Measurements from ENCODE around the gene H1-8. TPM values are rescaled to one million over a fixed set of nuclear protein-coding genes. Genes with fewer than 3 reads are reported as not detected.

Gene H1-8
- total RNA-seq, 6 donors from 2014 or later: not detected

DNA sequence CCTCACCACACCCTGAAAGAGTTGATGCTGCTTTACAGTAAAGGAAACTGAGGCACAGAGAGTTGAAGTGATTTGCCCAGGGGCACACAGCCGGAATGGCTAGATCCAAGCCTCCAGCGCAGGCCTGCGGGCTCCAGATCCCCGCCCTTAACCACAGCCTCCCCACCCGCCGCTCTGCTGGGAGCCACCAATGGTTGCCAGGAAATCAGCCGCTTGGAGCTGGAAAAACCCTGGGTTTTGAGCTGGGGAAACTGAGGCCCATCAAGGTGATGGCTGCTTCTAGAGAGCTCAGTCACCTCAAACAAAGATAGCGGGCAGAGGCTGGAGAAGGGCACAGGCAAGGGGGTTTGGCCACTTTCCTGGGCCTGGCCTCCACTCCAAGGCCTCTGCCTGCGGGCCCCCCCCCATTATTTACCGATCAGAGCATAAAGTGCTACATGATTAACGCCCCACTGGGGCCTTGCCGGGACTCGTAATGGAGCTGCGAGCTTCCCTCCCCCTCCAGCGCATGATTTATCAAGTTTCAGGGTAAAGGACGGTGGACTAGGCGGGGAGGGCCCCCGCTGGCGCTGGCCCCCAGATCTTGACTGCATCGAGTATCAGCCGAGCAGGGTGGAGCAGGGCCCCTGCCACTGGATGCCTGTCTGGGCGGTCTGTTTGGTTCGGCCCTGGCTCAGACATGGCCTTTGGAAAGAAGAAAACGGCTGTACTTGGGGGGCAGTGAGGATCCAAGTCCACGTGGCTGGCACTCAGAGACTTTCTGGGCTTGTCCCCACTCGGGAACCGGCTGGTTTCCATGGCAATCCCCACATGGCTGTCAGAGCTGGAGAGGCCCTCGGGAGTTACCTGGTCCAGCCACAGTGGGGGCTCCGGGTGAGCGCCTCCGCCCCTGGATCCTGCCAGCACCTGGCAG is 54.4 kb downstream of the H1-8 start:
- Histone ChIP-seq H3K27me3 (no peaks in the 10 kb centered on the region), H3K9me3 (no peaks in the 10 kb centered on the region), H3K27ac (peak overlapping the region; percentile 92 to 95 (median 94)), H3K4me1 (peaks cover 99 to 100% (median 100%) of the 10 kb centered on the region in 4 donors), H3K36me3 (no peaks in the 10 kb centered on the region), H3K4me3 (peak overlapping the region in 2 of 4 donors; percentile 25 to 26)
- WGBS, 2 donors: 25 to 34% methylated on average over 7 to 25 of the region's 31 CpGs
- TF ChIP-seq, protein P1, sequence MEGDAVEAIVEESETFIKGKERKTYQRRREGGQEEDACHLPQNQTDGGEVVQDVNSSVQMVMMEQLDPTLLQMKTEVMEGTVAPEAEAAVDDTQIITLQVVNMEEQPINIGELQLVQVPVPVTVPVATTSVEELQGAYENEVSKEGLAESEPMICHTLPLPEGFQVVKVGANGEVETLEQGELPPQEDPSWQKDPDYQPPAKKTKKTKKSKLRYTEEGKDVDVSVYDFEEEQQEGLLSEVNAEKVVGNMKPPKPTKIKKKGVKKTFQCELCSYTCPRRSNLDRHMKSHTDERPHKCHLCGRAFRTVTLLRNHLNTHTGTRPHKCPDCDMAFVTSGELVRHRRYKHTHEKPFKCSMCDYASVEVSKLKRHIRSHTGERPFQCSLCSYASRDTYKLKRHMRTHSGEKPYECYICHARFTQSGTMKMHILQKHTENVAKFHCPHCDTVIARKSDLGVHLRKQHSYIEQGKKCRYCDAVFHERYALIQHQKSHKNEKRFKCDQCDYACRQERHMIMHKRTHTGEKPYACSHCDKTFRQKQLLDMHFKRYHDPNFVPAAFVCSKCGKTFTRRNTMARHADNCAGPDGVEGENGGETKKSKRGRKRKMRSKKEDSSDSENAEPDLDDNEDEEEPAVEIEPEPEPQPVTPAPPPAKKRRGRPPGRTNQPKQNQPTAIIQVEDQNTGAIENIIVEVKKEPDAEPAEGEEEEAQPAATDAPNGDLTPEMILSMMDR (IDR thresholded peaks at IDR 0.05): no peak
- peak in 1 of 2 donors; percentile 5 for TF ChIP-seq POLR2AphosphoS5 (IDR thresholded peaks at IDR 0.05)
- ATAC-seq (ENCODE audit: low FRiP score in 2 of 2) (peak in 1 of 2 donors; percentile 52), DNase-seq (peak in 1 of 2 donors; percentile 80)

DNA sequence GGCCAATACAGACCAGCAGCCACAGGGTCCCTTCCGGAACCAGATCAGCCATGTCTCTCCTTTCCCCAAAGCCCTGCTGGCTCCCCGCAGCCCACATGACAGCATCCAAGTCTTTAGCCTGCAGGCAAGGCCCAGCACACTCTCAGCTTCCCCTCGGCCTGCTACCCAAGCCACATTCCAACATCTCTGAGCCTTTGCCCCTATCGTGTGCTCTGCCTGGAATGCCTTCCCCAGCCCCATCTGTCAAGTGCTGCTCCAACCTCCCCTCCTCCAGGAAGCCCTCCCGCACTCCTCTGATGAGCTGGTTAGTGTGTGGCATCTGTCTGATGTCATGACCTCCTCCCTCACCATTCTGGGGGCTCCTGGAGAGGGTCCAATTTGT is 55.0 kb downstream of the H1-8 start:
- H3K4me1 ChIP-seq: peaks cover 100% of the 10 kb centered on the region in 4 donors
- TF ChIP-seq, protein P1 (IDR thresholded peaks at IDR 0.05): no peak
- TF ChIP-seq EP300 (IDR thresholded peaks at IDR 0.05): no peak
- TF ChIP-seq POLR2A (IDR thresholded peaks at IDR 0.05): no peak
- TF ChIP-seq POLR2AphosphoS5 (IDR thresholded peaks at IDR 0.05): no peak

DNA sequence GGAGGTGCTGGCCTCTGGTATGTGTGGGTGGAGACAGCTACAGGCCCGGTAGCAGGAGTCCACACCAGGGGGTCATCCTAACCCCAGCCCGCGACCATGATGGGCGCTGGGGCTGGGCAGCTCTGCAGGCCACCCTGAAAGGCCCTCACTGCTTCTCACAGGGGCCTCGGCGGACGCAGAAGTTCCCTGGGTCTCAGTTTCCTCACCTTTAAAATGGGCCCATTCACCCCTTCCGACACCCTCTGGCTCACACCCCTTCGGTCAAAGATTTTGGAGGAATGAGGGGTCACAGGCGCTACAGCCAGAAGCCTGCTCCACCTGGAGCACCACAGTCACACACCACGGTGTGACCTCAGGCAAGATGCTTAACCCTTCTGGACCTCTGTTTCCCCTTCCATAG is 55.5 kb downstream of the H1-8 start:
- Histone ChIP-seq H3K27me3 (no peaks in the 10 kb centered on the region), H3K9me3 (no peaks in the 10 kb centered on the region), H3K4me3 (no peak overlapping the region), H3K4me1 (peaks cover 99 to 100% (median 100%) of the 10 kb centered on the region in 4 donors), H3K27ac (peak overlapping the region; percentile 92 to 95 (median 94)), H3K36me3 (no peaks in the 10 kb centered on the region)
- TF ChIP-seq, protein P1 (IDR thresholded peaks at IDR 0.05): no peak
- TF ChIP-seq EP300 (IDR thresholded peaks at IDR 0.05) (no peak), POLR2AphosphoS5 (IDR thresholded peaks at IDR 0.05) (no peak), POLR2A (IDR thresholded peaks at IDR 0.05) (no peak)
- DNase-seq (no peak), ATAC-seq (ENCODE audit: low FRiP score in 2 of 2) (no peak)
- 80% methylated on average over 11 of the region's 11 CpGs; no CpG with 5 or more reads in 1 of the 2 donors for WGBS, 2 donors

More for the DNA sequence above, 55.0 kb downstream of the H1-8 start:
- DNase-seq (no peak), ATAC-seq (ENCODE audit: low FRiP score in 2 of 2) (no peak)
- Histone ChIP-seq H3K27ac (peak overlapping the region; percentile 92 to 95 (median 94)), H3K9me3 (no peaks in the 10 kb centered on the region), H3K36me3 (no peaks in the 10 kb centered on the region), H3K4me3 (no peak overlapping the region), H3K27me3 (no peaks in the 10 kb centered on the region)
- 44% methylated on average over 4 of the region's 5 CpGs; no CpG with 5 or more reads in 1 of the 2 donors for WGBS, 2 donors

DNA sequence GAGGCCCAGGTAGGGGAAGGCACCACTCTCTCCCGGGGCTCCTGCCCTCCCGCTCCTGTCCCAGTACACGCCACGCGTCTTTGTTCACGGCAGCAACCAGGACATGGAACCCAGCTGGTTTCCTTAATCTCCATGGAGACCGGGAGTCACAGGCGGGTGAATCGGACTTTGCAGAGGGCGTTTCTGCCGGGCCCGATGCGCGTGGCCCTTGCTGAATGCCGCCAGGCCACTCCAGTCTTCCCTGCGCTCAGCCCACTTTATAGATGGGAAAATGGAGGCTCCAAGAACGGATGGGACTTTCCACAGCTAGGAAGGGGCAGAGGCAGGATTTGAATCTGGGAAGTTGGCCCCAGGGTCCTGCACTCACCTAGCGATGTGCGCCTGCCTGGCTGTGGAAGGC is 56.1 kb downstream of the H1-8 start:
- Histone ChIP-seq H3K4me3 (peak overlapping the region in 1 of 4 donors; percentile 16), H3K36me3 (no peaks in the 10 kb centered on the region), H3K4me1 (peaks cover 97 to 100% (median 99%) of the 10 kb centered on the region in 4 donors), H3K27ac (peak overlapping the region; percentile 92 to 95 (median 94)), H3K27me3 (no peaks in the 10 kb centered on the region), H3K9me3 (no peaks in the 10 kb centered on the region)
- ATAC-seq (ENCODE audit: low FRiP score in 2 of 2) (no peak), DNase-seq (peak in 1 of 2 donors; percentile 65)
- 75 to 81% methylated on average over 3 to 19 of the region's 19 CpGs for whole genome bisulfite sequencing, 2 donors
- TF ChIP-seq EP300 (IDR thresholded peaks at IDR 0.05): no peak
- no peak for TF ChIP-seq POLR2A (IDR thresholded peaks at IDR 0.05)
- TF ChIP-seq, protein P1 (IDR thresholded peaks at IDR 0.05): no peak
- no peak for TF ChIP-seq POLR2AphosphoS5 (IDR thresholded peaks at IDR 0.05)

All from upper lobe of left lung (tissue), 6 donors.